Sigmoid colon (tissue), 7 donors: ENCODE results near the gene MYRIP. TPM values are rescaled to one million over a fixed set of nuclear protein-coding genes. Genes with fewer than 3 reads are reported as not detected.

ENCODE experiments used
- DNase-seq: peaks from one replicate; pipeline ENCODE4 v3.0.0-alpha.2; 2019
- H3K27ac ChIP-seq, 4 donors: fragments of 200-600 bp; sonication (generic); one replicate each; pipeline ENCODE4 v1.5.1; 2016 to 2019; ENCODE audit warnings: mild to moderate bottlenecking in 1 of 4
- H3K27me3 ChIP-seq, 3 donors: fragments of 200-600 bp; sonication (generic); one replicate each; pipeline ENCODE4 v1.5.1; 2019; ENCODE audit warnings: mild to moderate bottlenecking in 1 of 3
- H3K36me3 ChIP-seq, 4 donors: fragments of 200-600 bp; sonication (generic); one replicate each; pipeline ENCODE4 v1.5.1; 2016 to 2019
- H3K4me1 ChIP-seq, 4 donors: fragments of 200-600 bp; sonication (generic); one replicate each; pipeline ENCODE4 v1.5.1; 2017 to 2019
- H3K4me3 ChIP-seq, 4 donors: fragments of 200-600 bp; sonication (generic); one replicate each; pipeline ENCODE4 v1.5.1; 2017 to 2019; ENCODE audit warnings: mild to moderate bottlenecking in 2 of 4, moderate library complexity in 1 of 4
- H3K9me3 ChIP-seq, 4 donors: fragments of 200-600 bp in 3 of 4; sonication (generic) in 3 of 4; one replicate each; pipeline versions ENCODE4 v1.5.1 to v1.6.1; 2013 to 2019
- CTCF ChIP-seq, 4 experiments: fragments of 450-650 bp in 3 of 4; fragments of 200-600 bp in 1 of 4; IDR thresholded peaks; one replicate each; pipeline ENCODE4 v1.5.1; 2016 to 2019; ENCODE audit warnings: antibody characterized with exemption in 4 of 4, mild to moderate bottlenecking in 3 of 4, moderate library complexity in 2 of 4
- EP300 ChIP-seq, 4 donors: sonication (generic); formaldehyde crosslinking; IDR thresholded peaks; one replicate each; pipeline ENCODE4 v1.6.1; 2017; ENCODE audit warnings: antibody characterized with exemption in 4 of 4
- POLR2A ChIP-seq, 2 donors: fragments of 450-650 bp; IDR thresholded peaks; one replicate each; pipeline ENCODE4 v1.6.1; 2016; ENCODE audit warnings: antibody characterized with exemption in 2 of 2, mild to moderate bottlenecking in 2 of 2, moderate library complexity in 2 of 2
- POLR2AphosphoS5 ChIP-seq, 4 donors: sonication (generic); formaldehyde crosslinking; IDR thresholded peaks; one replicate each; pipeline ENCODE4 v1.6.1; 2017; ENCODE audit warnings: antibody characterized with exemption in 4 of 4
- WGBS, 2 donors: extraction: QIAGEN DNeasy Blood & Tissue Kit; methylation state at CpG; one replicate each; pipeline ENCODE4 v1.1.7; 2013; 5-methylcytosine and 5-hydroxymethylcytosine counted together
- intact Hi-C: fragments of 100-400 bp; cut with DNase I; formaldehyde crosslinking; loops from one replicate; pipeline ENCODE4 v1.15.1; 2023
- polyA plus RNA-seq, 3 donors: library from polyadenylated mRNA; stranded (reverse); fragments of 200-250 nt; gene quantifications; one replicate each; pipeline ENCODE4 v1.2.3, GENCODE V29; 2013
- total RNA-seq, 4 donors: library from RNA; depleted of rRNA; stranded (reverse); fragments of >200 nt; gene quantifications; one replicate each; pipeline ENCODE4 v1.1.0, GENCODE V29; 2016
- donor health status: healthy with polysubstance abuse.
- donor health status: Bipolar disorder and iron deficiency.
- donor health status: healthy.

Gene MYRIP
- total and polyA plus RNA-seq, 7 donors: 2.2 to 5.5 (median 4.2) TPM

- 82 to 92% methylated on average over 1 of the region's 1 CpG for WGBS, 2 donors
- Histone ChIP-seq H3K9me3 (no peaks in the 10 kb centered on the region), H3K27ac (no peak overlapping the region), H3K27me3 (no peaks in the 10 kb centered on the region), H3K4me3 (no peak overlapping the region), H3K4me1 (no peaks in the 10 kb centered on the region), H3K36me3 (no peaks in the 10 kb centered on the region)
- TF ChIP-seq CTCF (IDR thresholded peaks at IDR 0.05) (no peak), EP300 (IDR thresholded peaks at IDR 0.05) (no peak), POLR2A (IDR thresholded peaks at IDR 0.05) (no peak), POLR2AphosphoS5 (IDR thresholded peaks at IDR 0.05) (no peak)
- intact Hi-C loops: no loop called here
- no peak for DNase-seq
These were observed 361.0 kb downstream of the MYRIP start for GRCh38 chr3:40170395-40170794.

- no peaks in the 10 kb centered on the region for H3K4me1 ChIP-seq
- intact Hi-C loops: no loop called here
- H3K36me3 ChIP-seq: no peaks in the 10 kb centered on the region
- WGBS, 2 donors: 75 to 94% methylated on average over 1 of the region's 1 CpG
- no peak overlapping the region for H3K4me3 ChIP-seq
- DNase-seq: no peak
- no peak overlapping the region for H3K27ac ChIP-seq
- TF ChIP-seq EP300 (IDR thresholded peaks at IDR 0.05) (no peak), POLR2AphosphoS5 (IDR thresholded peaks at IDR 0.05) (no peak), POLR2A (IDR thresholded peaks at IDR 0.05) (no peak), CTCF (IDR thresholded peaks at IDR 0.05) (no peak)
- no peaks in the 10 kb centered on the region for H3K27me3 ChIP-seq
- H3K9me3 ChIP-seq: no peaks in the 10 kb centered on the region
These were observed 363.2 kb downstream of the MYRIP start for GRCh38 chr3:40172560-40172959.

- Histone ChIP-seq H3K27me3 (no peaks in the 10 kb centered on the region), H3K27ac (no peak overlapping the region), H3K9me3 (no peaks in the 10 kb centered on the region), H3K36me3 (no peaks in the 10 kb centered on the region), H3K4me1 (no peaks in the 10 kb centered on the region), H3K4me3 (no peak overlapping the region)
- TF ChIP-seq CTCF (IDR thresholded peaks at IDR 0.05) (no peak), EP300 (IDR thresholded peaks at IDR 0.05) (no peak), POLR2AphosphoS5 (IDR thresholded peaks at IDR 0.05) (no peak), POLR2A (IDR thresholded peaks at IDR 0.05) (no peak)
- no peak for DNase-seq
- intact Hi-C loops: no loop called here
- 68 to 79% methylated on average over 7 of the region's 7 CpGs for WGBS, 2 donors
These were observed 363.9 kb downstream of the MYRIP start for GRCh38 chr3:40173227-40173721.

- Histone ChIP-seq H3K4me1 (peaks cover 0 to 6% (median 0%) of the 10 kb centered on the region in 4 donors), H3K27ac (no peak overlapping the region), H3K4me3 (no peak overlapping the region), H3K36me3 (no peaks in the 10 kb centered on the region), H3K9me3 (no peaks in the 10 kb centered on the region), H3K27me3 (no peaks in the 10 kb centered on the region)
- DNase-seq: no peak
- WGBS, 2 donors: 85 to 95% methylated on average over 6 of the region's 6 CpGs
- TF ChIP-seq POLR2A (IDR thresholded peaks at IDR 0.05): no peak
- no peak for TF ChIP-seq EP300 (IDR thresholded peaks at IDR 0.05)
- TF ChIP-seq POLR2AphosphoS5 (IDR thresholded peaks at IDR 0.05): no peak
- no peak for TF ChIP-seq CTCF (IDR thresholded peaks at IDR 0.05)
- intact Hi-C loops: loop anchor here (5.0 kb wide), 1 partner anchor 471 kb away; no protein-coding TSS in a partner anchor
These were observed 368.7 kb downstream of the MYRIP start for GRCh38 chr3:40178012-40178594.

GRCh38 chr3:40179016-40179415 lies 369.6 kb downstream of the MYRIP start:
- Histone ChIP-seq H3K36me3 (no peaks in the 10 kb centered on the region), H3K27ac (no peak overlapping the region), H3K4me3 (no peak overlapping the region), H3K27me3 (no peaks in the 10 kb centered on the region), H3K4me1 (peaks cover 0 to 6% (median 0%) of the 10 kb centered on the region in 4 donors), H3K9me3 (no peaks in the 10 kb centered on the region)
- DNase-seq: peak; percentile 71
- 2 to 15% methylated on average over 3 of the region's 3 CpGs for WGBS, 2 donors
- TF ChIP-seq CTCF (IDR thresholded peaks at IDR 0.05): peak in 3 of 4 experiments; percentile 48 to 67 (median 58)
- TF ChIP-seq POLR2AphosphoS5 (IDR thresholded peaks at IDR 0.05): no peak
- no peak for TF ChIP-seq EP300 (IDR thresholded peaks at IDR 0.05)
- intact Hi-C loops: loop anchor here (5.0 kb wide), 1 partner anchor 472 kb away; no protein-coding TSS in a partner anchor
